Measurements from ENCODE around the gene CAPN12. TPM values are rescaled to one million over a fixed set of nuclear protein-coding genes. Genes with fewer than 3 reads are reported as not detected.
"Not testable (repeated sequence)": the region's sequence is repeated elsewhere in the genome, so short reads cannot be mapped to it uniquely, and the experiment has no call there.

The CAPN12 gene
- total RNA-seq, 1 experiment from 2014 or later = 43.9 TPM

DNA sequence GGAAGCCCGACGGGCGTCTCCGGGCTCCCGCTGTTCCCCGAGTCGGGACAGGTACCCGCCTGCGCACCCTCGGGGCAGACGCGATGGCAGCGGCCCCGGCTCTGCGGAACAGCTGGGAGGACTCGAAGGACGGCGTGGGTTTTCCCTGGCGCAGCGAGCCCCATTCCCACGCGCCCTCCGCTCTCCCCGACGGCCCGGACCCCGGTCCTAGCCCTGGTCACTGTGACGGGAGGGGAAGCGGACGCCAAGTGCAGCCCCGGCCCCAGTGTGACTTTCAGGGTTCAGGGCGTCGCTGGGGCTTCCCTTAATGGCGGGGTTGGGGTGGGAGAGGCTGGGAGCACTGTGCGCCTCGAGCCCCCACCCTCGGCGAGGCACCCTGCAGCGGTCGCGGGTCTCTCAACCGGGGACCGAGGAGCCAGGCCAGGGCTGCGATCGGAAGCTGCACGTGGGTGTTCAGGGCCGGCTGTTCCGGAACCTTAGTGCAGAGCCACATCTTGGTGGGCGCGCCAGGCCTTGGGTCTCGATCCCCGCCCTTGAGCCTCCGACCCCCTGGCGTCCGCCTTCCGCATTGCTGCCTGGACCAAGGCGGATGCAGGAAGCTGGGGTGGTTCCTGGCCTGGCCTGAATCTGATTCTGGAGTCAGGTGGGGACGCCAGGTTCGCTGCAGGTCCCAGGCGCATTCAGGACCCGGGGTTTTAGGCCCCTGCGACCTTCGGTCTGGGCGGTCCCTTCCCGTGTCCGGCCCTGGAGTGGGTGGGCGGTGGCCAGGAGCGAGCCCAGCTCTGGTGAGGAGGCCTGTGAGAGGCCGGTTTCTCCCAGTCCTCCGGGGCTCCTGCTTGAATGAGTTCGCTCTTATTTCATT is 48.2 kb upstream of the CAPN12 start:
- H3K4me1 ChIP-seq (replicated peaks; ENCODE audit: insufficient read depth) = peaks cover 12% of the 10 kb centered on the region; the same call in 1 of the 2 replicates
- no peaks in the 10 kb centered on the region for H3K9me3 ChIP-seq (ENCODE audit: insufficient read depth, low read depth)
- H3K27me3 ChIP-seq (ENCODE audit: insufficient read depth, low read depth) = no peaks in the 10 kb centered on the region
- no peaks in the 10 kb centered on the region for H3K79me2 ChIP-seq (ENCODE audit: low read depth)
- ChIA-PET POLR2A (ENCODE audit: unreplicated experiment) (interaction anchor here (0.8 kb wide), 1 partner anchor 39 kb away, joined by 7 read pairs; the partner anchor contains the start of gene ECH1), CTCF (no interaction called here)
- no peak overlapping the region for H3K4me3 ChIP-seq
- TSS peak; percentile 86 for BruUV-seq (replicated peaks)
- no peak for DNase-seq
- H3F3A ChIP-seq (ENCODE audit: insufficient read depth, low read depth) = no peaks in the 10 kb centered on the region; the same call in none of the 2 replicates
- H3K9me2 ChIP-seq (ENCODE audit: insufficient read depth) = no peaks in the 10 kb centered on the region
- H3K4me2 ChIP-seq = peak overlapping the region; percentile 40; the same call in 1 of the 2 replicates
- intact Hi-C loops (cut with micrococcal nuclease; ENCODE audit: unreplicated experiment) = no loop called here
- no peaks in the 10 kb centered on the region for H4K20me1 ChIP-seq (ENCODE audit: insufficient read depth)
- no peak for TF ChIP-seq EZH2 (IDR thresholded peaks at IDR 0.05; ENCODE audit: low read depth)
- TF ChIP-seq CTCF (conservative IDR thresholded peaks at IDR 0.05) = no peak
- H2AFZ ChIP-seq = no peak overlapping the region
- H3K36me3 ChIP-seq (ENCODE audit: low read depth) = no peaks in the 10 kb centered on the region
- peak overlapping the region; percentile 38; the same call in 1 of the 2 replicates for H3K27ac ChIP-seq

DNA sequence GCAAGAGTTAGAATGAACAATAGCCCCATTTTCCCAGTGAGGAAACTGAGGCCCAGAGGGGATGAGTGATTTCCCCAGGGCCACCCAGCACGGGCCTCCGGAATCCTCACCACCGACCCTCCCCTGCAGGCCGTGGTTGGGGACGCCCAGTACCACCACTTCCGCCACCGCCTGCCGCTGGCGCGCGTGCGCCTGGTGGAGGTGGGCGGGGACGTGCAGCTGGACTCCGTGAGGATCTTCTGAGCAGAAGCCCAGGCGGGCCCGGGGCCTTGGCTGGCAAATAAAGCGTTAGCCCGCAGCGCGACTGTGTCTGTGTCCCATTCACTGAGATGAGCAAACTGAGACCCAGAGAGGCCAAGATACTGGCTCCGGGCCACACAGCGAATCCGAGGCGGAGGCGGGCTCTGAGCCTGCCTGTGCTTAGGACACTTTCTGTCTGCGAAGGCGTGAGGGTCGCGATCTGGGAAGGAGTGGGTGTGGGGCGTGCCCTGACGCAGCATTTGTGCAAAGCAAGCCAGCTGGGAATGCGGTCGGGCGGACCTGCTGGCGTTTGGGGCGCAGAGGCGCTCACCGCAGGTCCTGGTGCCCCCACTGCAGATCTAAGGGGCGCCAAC is 47.3 kb upstream of the CAPN12 start:
- intact Hi-C loops (cut with micrococcal nuclease; ENCODE audit: unreplicated experiment); H3K9me2 ChIP-seq (ENCODE audit: insufficient read depth); H3K27me3 ChIP-seq (ENCODE audit: insufficient read depth, low read depth); H3K79me2 ChIP-seq (ENCODE audit: low read depth); H3F3A ChIP-seq (ENCODE audit: insufficient read depth, low read depth); H3K36me3 ChIP-seq (ENCODE audit: low read depth); H2AFZ ChIP-seq; H3K4me3 ChIP-seq; H3K4me2 ChIP-seq; CTCF ChIA-PET; POLR2A ChIA-PET (ENCODE audit: unreplicated experiment); DNase-seq; BruUV-seq (replicated peaks); H3K9me3 ChIP-seq (ENCODE audit: insufficient read depth, low read depth); H3K27ac ChIP-seq; H4K20me1 ChIP-seq (ENCODE audit: insufficient read depth): not testable (repeated sequence)
- H3K4me1 ChIP-seq (replicated peaks; ENCODE audit: insufficient read depth) = peaks cover 12% of the 10 kb centered on the region; the same call in 1 of the 2 replicates

GRCh38 chr19:38790507-38791403 is 46.5 kb upstream of the CAPN12 start:
- BruUV-seq (replicated peaks); CTCF ChIA-PET; H3K79me2 ChIP-seq (ENCODE audit: low read depth); H3K9me2 ChIP-seq (ENCODE audit: insufficient read depth); H4K20me1 ChIP-seq (ENCODE audit: insufficient read depth); H2AFZ ChIP-seq; H3K36me3 ChIP-seq (ENCODE audit: low read depth); H3K27ac ChIP-seq; H3K9me3 ChIP-seq (ENCODE audit: insufficient read depth, low read depth); H3K4me3 ChIP-seq; DNase-seq; H3F3A ChIP-seq (ENCODE audit: insufficient read depth, low read depth); H3K27me3 ChIP-seq (ENCODE audit: insufficient read depth, low read depth); intact Hi-C loops (cut with micrococcal nuclease; ENCODE audit: unreplicated experiment); POLR2A ChIA-PET (ENCODE audit: unreplicated experiment); H3K4me2 ChIP-seq: not testable (repeated sequence)
- H3K4me1 ChIP-seq (replicated peaks; ENCODE audit: insufficient read depth) = peaks cover 12% of the 10 kb centered on the region; the same call in 1 of the 2 replicates

Measured in PC-9 (cell line).